Endothelial cell of umbilical vein (primary cell): ENCODE measurements around the gene AKAP12. TPM values are rescaled to one million over a fixed set of nuclear protein-coding genes. Genes with fewer than 3 reads are reported as not detected.

Experiments used
- BruUV-seq: library from RNA; stranded (reverse); fragments of 400-500 nt; replicated peaks from 2 replicates; lab custom pipeline; 2021; lab: Mats Ljungman, UMichigan
- CTCF ChIA-PET: fragments of 300-600, 350-600 bp; sonication (Branson Sonifier 250); formaldehyde crosslinking; loops from one replicate; lab custom pipeline; 2021; ENCODE audit warnings: antibody characterized with exemption, inconsistent platforms; lab: Charles Lee
- POLR2A ChIA-PET: fragments of 300-600, 350-600 bp; sonication (Branson Sonifier 250); formaldehyde crosslinking; loops from one replicate; lab custom pipeline; 2021; ENCODE audit warnings: antibody characterized with exemption, inconsistent platforms; lab: Charles Lee
- DNase-seq: peaks from one replicate; pipeline ENCODE4 v3.0.0-alpha.2; 2011; ENCODE audit warnings: low read depth, low spot score
- FAIRE-seq: peaks from 2 replicates; lab custom pipeline; 2011; peaks lifted over from hg19 to GRCh38; lab: Jason Lieb, UNC
- H2AFZ ChIP-seq: 2 replicates; pipeline ENCODE4 v1.6.0; 2012; ENCODE audit warnings: low read depth, low read length, control low read depth, inconsistent platforms
- H3K27ac ChIP-seq: 2 replicates; pipeline ENCODE4 v1.5.1; 2011; ENCODE audit warnings: low read depth, mild to moderate bottlenecking, control low read depth, low read length, moderate library complexity; ENCODE audit not compliant: insufficient read depth
- H3K27me3 ChIP-seq, 2 experiments: 2 replicates each; pipeline versions ENCODE4 v1.6.0 to v1.6.1; 2011; ENCODE audit warnings: low read length in 2 of 2, mixed read lengths in 1 of 2; ENCODE audit not compliant: control insufficient read depth in 2 of 2, insufficient read depth in 2 of 2
- H3K36me3 ChIP-seq, 2 experiments: 2 replicates in 1 of 2; 3 replicates in 1 of 2; pipeline ENCODE4 v1.5.1; 2011; ENCODE audit warnings: low read length in 2 of 2, mild to moderate bottlenecking in 1 of 2, moderate library complexity in 1 of 2; ENCODE audit not compliant: control insufficient read depth in 2 of 2, insufficient read depth in 2 of 2; ENCODE audit errors: extremely low read depth in 1 of 2
- H3K4me1 ChIP-seq: 3 replicates; pipeline ENCODE4 v1.5.1; 2011; ENCODE audit warnings: mild to moderate bottlenecking, low read length; ENCODE audit not compliant: control insufficient read depth, insufficient read depth; ENCODE audit errors: extremely low read depth
- H3K4me2 ChIP-seq: 2 replicates; pipeline ENCODE4 v1.6.1; 2011; ENCODE audit warnings: low read length, control low read depth, mixed read lengths; ENCODE audit not compliant: insufficient read depth
- H3K4me3 ChIP-seq, 3 experiments: fragments of 200-600 bp in 1 of 3; sonication (generic), shearing (Covaris generic) in 1 of 3; replicated peaks in 1 of 3; 2 replicates each; pipeline ENCODE4 v1.5.1; 2011 to 2016; ENCODE audit warnings: control low read depth in 3 of 3, low read length in 3 of 3, mild to moderate bottlenecking in 2 of 3, inconsistent platforms in 1 of 3, low read depth in 1 of 3, moderate library complexity in 1 of 3; ENCODE audit not compliant: insufficient read depth in 1 of 3
- H3K79me2 ChIP-seq: 2 replicates; pipeline ENCODE4 v1.6.0; 2012; ENCODE audit warnings: low read length, inconsistent platforms; ENCODE audit not compliant: control insufficient read depth, insufficient read depth
- H3K9ac ChIP-seq: replicated peaks from 2 replicates; pipeline ENCODE3; 2011; ENCODE audit warnings: low read length, control low read depth; ENCODE audit not compliant: insufficient read depth; ENCODE audit errors: extremely low read depth
- H3K9me1 ChIP-seq: replicated peaks from 3 replicates; pipeline ENCODE4 v1.6.0; 2011; ENCODE audit warnings: mild to moderate bottlenecking, low read length; ENCODE audit not compliant: control insufficient read depth, insufficient read depth; ENCODE audit errors: extremely low read depth
- H3K9me3 ChIP-seq: replicated peaks from 2 replicates; pipeline ENCODE4 v1.5.1; 2012; ENCODE audit warnings: low read length, inconsistent platforms; ENCODE audit not compliant: control insufficient read depth, insufficient read depth
- H4K20me1 ChIP-seq: replicated peaks from 2 replicates; pipeline ENCODE3; 2011; ENCODE audit warnings: mild to moderate bottlenecking, low read length; ENCODE audit not compliant: control insufficient read depth, insufficient read depth; ENCODE audit errors: extremely low read depth
- CTCF ChIP-seq, 2 donors: IDR thresholded peaks; 1 replicate in 1 of 2; 2 replicates in 1 of 2; pipeline ENCODE4 v1.5.1; 2011; ENCODE audit warnings: low read length in 2 of 2, mild to moderate bottlenecking in 2 of 2, moderate library complexity in 2 of 2, control low read depth in 1 of 2, inconsistent platforms in 1 of 2, low read depth in 1 of 2; ENCODE audit not compliant: insufficient read depth in 1 of 2; ENCODE audit errors: extremely low read depth in 1 of 2
- EZH2 ChIP-seq: IDR thresholded peaks from 2 replicates; pipeline ENCODE4 v1.6.1; 2012; ENCODE audit warnings: borderline replicate concordance, low read depth, mild to moderate bottlenecking, moderate library complexity, low read length, inconsistent platforms; ENCODE audit not compliant: severe bottlenecking
- FOS ChIP-seq: IDR thresholded peaks from 2 replicates; pipeline ENCODE4 v1.6.1; 2011; ENCODE audit warnings: mild to moderate bottlenecking, low read length, moderate library complexity, borderline replicate concordance; ENCODE audit not compliant: insufficient read depth
- GATA2 ChIP-seq: IDR thresholded peaks from 2 replicates; pipeline ENCODE4 v1.7.0; 2011; ENCODE audit warnings: low read depth, mild to moderate bottlenecking, moderate library complexity, mixed read lengths, low read length; ENCODE audit not compliant: insufficient read length, insufficient read depth
- JUN ChIP-seq: IDR thresholded peaks from 2 replicates; pipeline ENCODE4 v1.6.1; 2011; ENCODE audit warnings: borderline replicate concordance, low read depth; ENCODE audit not compliant: insufficient read length, insufficient read depth
- MAX ChIP-seq: IDR thresholded peaks from 2 replicates; pipeline ENCODE4 v1.6.1; 2011; ENCODE audit not compliant: insufficient read depth, insufficient read length
- MYC ChIP-seq: IDR thresholded peaks from one replicate; pipeline ENCODE4 v1.6.1; 2011; ENCODE audit warnings: mild to moderate bottlenecking, low read depth, low read length
- POLR2A ChIP-seq: IDR thresholded peaks from 2 replicates; pipeline ENCODE4 v1.6.1; 2012; ENCODE audit warnings: low read depth, mild to moderate bottlenecking, control low read depth, low read length
- POLR2AphosphoS5 ChIP-seq: IDR thresholded peaks from 2 replicates; pipeline ENCODE4 v1.6.1; 2012; ENCODE audit warnings: low read depth, mild to moderate bottlenecking, control low read depth, low read length, moderate library complexity; ENCODE audit not compliant: insufficient read depth
- dilution Hi-C: fragments of 300-500 bp; cut with MboI; formaldehyde crosslinking; loops from one replicate; pipeline ENCODE4 v1.15.0; 2019; ENCODE audit warnings: low sequenced_read_pairs; ENCODE audit not compliant: extremely low pct_ligation_motif_present
- intact Hi-C: fragments of 100-400 bp; cut with micrococcal nuclease; formaldehyde crosslinking; loops from one replicate; pipeline ENCODE4 v1.10.0; 2022
- polyA plus RNA-seq, 4 experiments: library from polyadenylated mRNA; depleted of rRNA in 3 of 4; stranded (reverse) in 3 of 4; unstranded in 1 of 4; fragments of >200 nt; gene quantifications; 2 replicates each; pipeline versions ENCODE4 v1.2.1 to v1.2.3, GENCODE V29; 2011 to 2012; ENCODE audit warnings: missing spikeins in 1 of 4
- total RNA-seq: library from RNA; stranded (reverse); gene quantifications from 2 replicates; pipeline ENCODE4 v1.2.3, GENCODE V29; 2021

Gene AKAP12
- total and polyA plus RNA-seq, 2 donors (not counting 3 experiments of a cell fraction or from before 2014, with no cell fraction given), result 46.9 to 340 TPM

GRCh38 chr6:151326116-151326825 lies 86.5 kb downstream of the AKAP12 start:
- BruUV-seq, result TSS peak; percentile 60

More at GRCh38 chr6:151326116-151326825, 86.5 kb downstream of the AKAP12 start:
- Histone ChIP-seq H3K4me1 (peaks cover 26% of the 10 kb centered on the region), H3K9me1 (no peaks in the 10 kb centered on the region), H3K36me3 (peaks cover 0 to 3% of the 10 kb centered on the region in 2 experiments), H3K79me2 (peaks cover 68% of the 10 kb centered on the region), H3K27me3 (no peaks in the 10 kb centered on the region), H2AFZ (no peak overlapping the region), H3K4me3 (peak overlapping the region; percentile 25 to 93 (median 55)), H3K9me3 (no peaks in the 10 kb centered on the region), H3K9ac (peak overlapping the region; percentile 97), H3K4me2 (peak overlapping the region; percentile 96), H3K27ac (peak overlapping the region; percentile 80), H4K20me1 (no peaks in the 10 kb centered on the region)
- dilution Hi-C loops, result no loop called here
- DNase-seq (peak; percentile 52), FAIRE-seq (no peak)
- ChIA-PET POLR2A (interaction anchor here (0.5 to 1.6 kb wide), 4 partner anchors 86 to 460 kb away, joined by 3 to 12 read pairs (median 3); no protein-coding TSS in a partner anchor), CTCF (interaction anchor here (0.6 to 9.2 kb wide), 15 partner anchors 9 to 509 kb away, joined by 3 to 284 read pairs (median 8); partner anchors contain the start of gene AKAP12)
- no peak for TF ChIP-seq JUN
- TF ChIP-seq POLR2A, result no peak
- TF ChIP-seq MAX, result no peak
- TF ChIP-seq CTCF (IDR thresholded peaks at IDR 0.05; ENCODE audit: extremely low read depth in 1 of 2, insufficient read depth in 1 of 2, low read depth in 1 of 2, low read length in 2 of 2), result no peak
- no peak for TF ChIP-seq FOS
- TF ChIP-seq GATA2, result no peak
- no peak for TF ChIP-seq EZH2
- TF ChIP-seq MYC, result no peak
- no peak for TF ChIP-seq POLR2AphosphoS5
- intact Hi-C loops, result no loop called here
